Choroid plexus epithelial cell (primary cell): ENCODE measurements around the gene STARD3.

Experiments used
- DNase-seq: peaks from one replicate; pipeline ENCODE4 v3.0.0-alpha.2; 2010; ENCODE audit warnings: low read depth
- H3K4me3 ChIP-seq: 2 replicates; pipeline ENCODE4 v1.5.1; 2011; ENCODE audit warnings: low read depth, mild to moderate bottlenecking, control low read depth, low read length, moderate library complexity
- CTCF ChIP-seq: conservative IDR thresholded peaks from 2 replicates; pipeline ENCODE4 v1.5.1; 2011; ENCODE audit warnings: low read depth, mild to moderate bottlenecking, control low read depth, inconsistent platforms, low read length, moderate library complexity

The STARD3 gene

GRCh38 chr17:39675390-39676082 is 38.6 kb downstream of the STARD3 start:
- H3K4me3 ChIP-seq: no peak overlapping the region
- no peak for DNase-seq
- no peak for TF ChIP-seq CTCF

- DNase-seq: no peak
- TF ChIP-seq CTCF: no peak
- no peak overlapping the region for H3K4me3 ChIP-seq
Measured at GRCh38 chr17:39676198-39676819, 39.4 kb downstream of the STARD3 start.

GRCh38 chr17:39677072-39677471 is 40.1 kb downstream of the STARD3 start:
- H3K4me3 ChIP-seq: no peak overlapping the region
- DNase-seq: no peak
- TF ChIP-seq CTCF: no peak

GRCh38 chr17:39677542-39678339 is 40.8 kb downstream of the STARD3 start:
- TF ChIP-seq CTCF: no peak
- no peak for DNase-seq
- H3K4me3 ChIP-seq: no peak overlapping the region

GRCh38 chr17:39678340-39679116 is 41.6 kb downstream of the STARD3 start:
- no peak for TF ChIP-seq CTCF
- H3K4me3 ChIP-seq: no peak overlapping the region
- DNase-seq: no peak

- no peak for DNase-seq
- TF ChIP-seq CTCF: no peak
- H3K4me3 ChIP-seq: no peak overlapping the region
Measured at GRCh38 chr17:39679521-39680192, 42.7 kb downstream of the STARD3 start.
